Panc1 (cell line): ENCODE measurements around the gene CDHR5.

Experiments used
- POLR2AphosphoS5 ChIP-seq: IDR thresholded peaks from 2 replicates; pipeline ENCODE4 v1.6.1; 2012; ENCODE audit warnings: mild to moderate bottlenecking, low read depth, low read length, moderate library complexity
- SIN3A ChIP-seq: IDR thresholded peaks from 2 replicates; pipeline ENCODE4 v1.6.1; 2012; ENCODE audit warnings: low read depth, mild to moderate bottlenecking, low read length, moderate library complexity, borderline replicate concordance; ENCODE audit not compliant: insufficient read depth
- TCF7L2 ChIP-seq: IDR thresholded peaks from 2 replicates; pipeline ENCODE4 v1.6.1; 2011; ENCODE audit warnings: mild to moderate bottlenecking, low read depth, low read length, inconsistent platforms
- TF ChIP-seq, protein P1 (sequence below): fragments of 450-650 bp; IDR thresholded peaks from 2 replicates; pipeline ENCODE4 v1.5.1; 2017; ENCODE audit warnings: mild to moderate bottlenecking
- TF ChIP-seq, protein P2 (sequence below), 2 experiments: IDR thresholded peaks; 2 replicates each; pipeline ENCODE4 v1.6.1; 2011 to 2012; ENCODE audit warnings: low read depth in 2 of 2, control low read depth in 1 of 2, low read length in 1 of 2, mild to moderate bottlenecking in 1 of 2, moderate library complexity in 1 of 2; ENCODE audit not compliant: insufficient read depth in 1 of 2

DNA sequence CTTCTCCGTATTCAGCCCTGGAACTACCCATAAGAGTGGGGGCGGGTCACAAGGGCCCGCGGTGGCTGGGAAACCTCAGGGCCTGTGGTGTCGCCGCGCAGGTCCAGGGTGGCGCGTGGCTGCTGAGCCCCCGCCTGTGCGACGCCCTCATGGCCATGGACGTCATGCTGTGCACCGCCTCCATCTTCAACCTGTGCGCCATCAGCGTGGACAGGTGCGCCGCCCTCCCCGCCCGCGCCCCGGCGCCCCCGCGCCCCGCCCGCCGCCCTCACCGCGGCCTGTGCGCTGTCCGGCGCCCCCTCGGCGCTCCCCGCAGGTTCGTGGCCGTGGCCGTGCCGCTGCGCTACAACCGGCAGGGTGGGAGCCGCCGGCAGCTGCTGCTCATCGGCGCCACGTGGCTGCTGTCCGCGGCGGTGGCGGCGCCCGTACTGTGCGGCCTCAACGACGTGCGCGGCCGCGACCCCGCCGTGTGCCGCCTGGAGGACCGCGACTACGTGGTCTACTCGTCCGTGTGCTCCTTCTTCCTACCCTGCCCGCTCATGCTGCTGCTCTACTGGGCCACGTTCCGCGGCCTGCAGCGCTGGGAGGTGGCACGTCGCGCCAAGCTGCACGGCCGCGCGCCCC is 14.7 kb upstream of the CDHR5 start:
- TF ChIP-seq, protein P1, sequence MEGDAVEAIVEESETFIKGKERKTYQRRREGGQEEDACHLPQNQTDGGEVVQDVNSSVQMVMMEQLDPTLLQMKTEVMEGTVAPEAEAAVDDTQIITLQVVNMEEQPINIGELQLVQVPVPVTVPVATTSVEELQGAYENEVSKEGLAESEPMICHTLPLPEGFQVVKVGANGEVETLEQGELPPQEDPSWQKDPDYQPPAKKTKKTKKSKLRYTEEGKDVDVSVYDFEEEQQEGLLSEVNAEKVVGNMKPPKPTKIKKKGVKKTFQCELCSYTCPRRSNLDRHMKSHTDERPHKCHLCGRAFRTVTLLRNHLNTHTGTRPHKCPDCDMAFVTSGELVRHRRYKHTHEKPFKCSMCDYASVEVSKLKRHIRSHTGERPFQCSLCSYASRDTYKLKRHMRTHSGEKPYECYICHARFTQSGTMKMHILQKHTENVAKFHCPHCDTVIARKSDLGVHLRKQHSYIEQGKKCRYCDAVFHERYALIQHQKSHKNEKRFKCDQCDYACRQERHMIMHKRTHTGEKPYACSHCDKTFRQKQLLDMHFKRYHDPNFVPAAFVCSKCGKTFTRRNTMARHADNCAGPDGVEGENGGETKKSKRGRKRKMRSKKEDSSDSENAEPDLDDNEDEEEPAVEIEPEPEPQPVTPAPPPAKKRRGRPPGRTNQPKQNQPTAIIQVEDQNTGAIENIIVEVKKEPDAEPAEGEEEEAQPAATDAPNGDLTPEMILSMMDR, result no peak
- TF ChIP-seq POLR2AphosphoS5 (no peak), TCF7L2 (no peak), SIN3A (no peak)
- TF ChIP-seq, protein P2, sequence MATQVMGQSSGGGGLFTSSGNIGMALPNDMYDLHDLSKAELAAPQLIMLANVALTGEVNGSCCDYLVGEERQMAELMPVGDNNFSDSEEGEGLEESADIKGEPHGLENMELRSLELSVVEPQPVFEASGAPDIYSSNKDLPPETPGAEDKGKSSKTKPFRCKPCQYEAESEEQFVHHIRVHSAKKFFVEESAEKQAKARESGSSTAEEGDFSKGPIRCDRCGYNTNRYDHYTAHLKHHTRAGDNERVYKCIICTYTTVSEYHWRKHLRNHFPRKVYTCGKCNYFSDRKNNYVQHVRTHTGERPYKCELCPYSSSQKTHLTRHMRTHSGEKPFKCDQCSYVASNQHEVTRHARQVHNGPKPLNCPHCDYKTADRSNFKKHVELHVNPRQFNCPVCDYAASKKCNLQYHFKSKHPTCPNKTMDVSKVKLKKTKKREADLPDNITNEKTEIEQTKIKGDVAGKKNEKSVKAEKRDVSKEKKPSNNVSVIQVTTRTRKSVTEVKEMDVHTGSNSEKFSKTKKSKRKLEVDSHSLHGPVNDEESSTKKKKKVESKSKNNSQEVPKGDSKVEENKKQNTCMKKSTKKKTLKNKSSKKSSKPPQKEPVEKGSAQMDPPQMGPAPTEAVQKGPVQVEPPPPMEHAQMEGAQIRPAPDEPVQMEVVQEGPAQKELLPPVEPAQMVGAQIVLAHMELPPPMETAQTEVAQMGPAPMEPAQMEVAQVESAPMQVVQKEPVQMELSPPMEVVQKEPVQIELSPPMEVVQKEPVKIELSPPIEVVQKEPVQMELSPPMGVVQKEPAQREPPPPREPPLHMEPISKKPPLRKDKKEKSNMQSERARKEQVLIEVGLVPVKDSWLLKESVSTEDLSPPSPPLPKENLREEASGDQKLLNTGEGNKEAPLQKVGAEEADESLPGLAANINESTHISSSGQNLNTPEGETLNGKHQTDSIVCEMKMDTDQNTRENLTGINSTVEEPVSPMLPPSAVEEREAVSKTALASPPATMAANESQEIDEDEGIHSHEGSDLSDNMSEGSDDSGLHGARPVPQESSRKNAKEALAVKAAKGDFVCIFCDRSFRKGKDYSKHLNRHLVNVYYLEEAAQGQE (IDR thresholded peaks at IDR 0.05; ENCODE audit: insufficient read depth in 1 of 2, low read depth in 2 of 2, low read length in 1 of 2), result no peak
